Activated T-cell treated with anti-CD3 and anti-CD28 coated beads for 24 hours (primary cell): ENCODE results near the gene OSCP1.
"Not testable (repeated sequence)": the region's sequence is repeated elsewhere in the genome, so short reads cannot be mapped to it uniquely, and the experiment has no call there.

Source experiments
- DNase-seq: peaks from one replicate; pipeline ENCODE4 v3.0.0-alpha.2; 2020; ENCODE audit warnings: low read depth

Gene OSCP1, protein sequence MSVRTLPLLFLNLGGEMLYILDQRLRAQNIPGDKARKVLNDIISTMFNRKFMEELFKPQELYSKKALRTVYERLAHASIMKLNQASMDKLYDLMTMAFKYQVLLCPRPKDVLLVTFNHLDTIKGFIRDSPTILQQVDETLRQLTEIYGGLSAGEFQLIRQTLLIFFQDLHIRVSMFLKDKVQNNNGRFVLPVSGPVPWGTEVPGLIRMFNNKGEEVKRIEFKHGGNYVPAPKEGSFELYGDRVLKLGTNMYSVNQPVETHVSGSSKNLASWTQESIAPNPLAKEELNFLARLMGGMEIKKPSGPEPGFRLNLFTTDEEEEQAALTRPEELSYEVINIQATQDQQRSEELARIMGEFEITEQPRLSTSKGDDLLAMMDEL

DNA sequence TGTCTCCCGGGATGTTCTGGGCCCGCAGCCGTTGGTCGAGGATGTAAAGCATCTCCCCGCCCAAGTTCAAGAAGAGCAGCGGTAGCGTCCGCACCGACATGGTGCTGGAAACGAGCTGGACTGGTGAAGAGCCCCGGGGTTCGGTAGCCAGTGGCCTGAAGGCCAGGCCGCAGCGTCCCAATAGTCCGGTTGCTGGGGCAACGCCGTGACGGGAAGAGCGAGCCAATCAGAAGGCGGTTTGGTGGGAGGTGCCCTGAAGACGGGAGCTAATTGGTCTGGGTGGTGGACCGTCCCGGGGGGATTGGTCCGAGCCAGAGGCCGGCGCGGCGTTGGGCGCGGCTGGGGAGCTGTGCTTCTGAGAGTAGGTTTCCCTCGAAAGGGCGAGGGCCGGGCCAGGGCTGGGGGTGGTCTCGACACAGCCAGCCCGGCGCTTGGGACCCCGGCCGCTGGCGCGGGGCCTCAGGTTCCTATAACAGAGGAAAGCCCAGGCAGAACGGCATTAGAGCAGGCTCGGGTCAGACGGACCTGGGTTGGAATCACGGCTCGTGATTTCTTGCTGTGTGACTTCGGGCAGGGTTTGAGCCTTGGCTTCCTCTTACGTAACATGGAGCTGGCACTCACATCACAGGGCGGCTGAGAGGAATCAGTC is at the start of gene OSCP1:
Gene OSCP1, minus strand, starts transcription at position 182 of the 649 bp plus-strand sequence. Its CDS starts 82 bp downstream, at position 100.
- DNase-seq: peak; percentile 81

DNA sequence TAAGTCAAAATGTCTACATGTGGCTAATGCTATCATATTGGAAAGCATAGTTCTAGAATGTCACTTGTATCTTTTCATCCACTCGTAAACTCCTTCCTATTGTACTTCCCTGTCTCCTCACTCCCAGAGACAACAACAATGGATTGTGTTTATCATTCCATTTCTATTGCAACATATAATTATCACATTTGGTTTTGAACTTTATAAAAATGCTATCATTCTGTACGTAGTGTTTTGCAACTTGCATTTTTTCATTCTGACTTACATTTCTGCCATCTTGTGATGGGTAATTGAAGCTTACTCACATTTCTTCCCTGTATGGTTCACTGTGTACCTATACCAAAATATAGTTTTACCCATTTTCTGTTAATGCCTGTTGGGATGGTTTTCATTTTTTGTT is 47.0 kb upstream of the OSCP1 start:
- no peak for DNase-seq

DNA sequence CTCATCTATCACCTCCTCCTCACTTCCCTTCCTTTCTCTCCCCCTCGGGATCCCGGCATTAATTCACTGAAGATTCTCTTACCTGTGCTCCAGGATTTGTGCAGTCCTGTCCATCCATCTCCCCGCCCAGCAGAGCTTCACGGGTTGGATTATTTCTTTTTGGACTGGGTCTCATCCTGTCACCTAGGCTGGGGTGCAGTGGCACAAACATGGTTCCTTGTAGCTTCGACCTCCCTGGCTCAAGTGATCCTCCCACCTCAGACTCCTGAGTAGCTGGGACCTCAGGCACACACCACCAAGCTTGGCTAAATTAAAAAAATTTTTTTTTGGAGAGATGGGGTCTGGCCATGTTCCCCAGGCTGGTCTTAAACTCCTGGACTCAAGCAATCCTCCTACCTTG is 44.7 kb upstream of the OSCP1 start:
- no peak for DNase-seq

DNA sequence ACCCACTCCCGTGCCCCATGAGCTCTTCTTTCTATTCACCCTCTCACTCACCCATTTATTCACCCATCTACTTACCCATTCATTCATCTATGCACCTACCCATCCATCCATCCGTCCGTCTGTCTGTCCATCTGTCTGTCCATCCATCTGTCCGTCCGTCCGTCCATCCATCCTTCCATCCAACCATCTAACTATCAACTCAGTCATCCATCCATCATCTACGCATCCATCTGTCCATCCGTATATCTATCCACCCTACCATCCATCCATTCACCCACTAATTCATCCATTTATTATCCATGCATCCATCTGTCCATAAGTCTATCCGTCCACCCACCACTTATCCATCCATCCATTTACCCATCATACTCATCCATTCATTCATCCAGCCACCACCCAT is 43.3 kb upstream of the OSCP1 start:
- DNase-seq: no peak

DNA sequence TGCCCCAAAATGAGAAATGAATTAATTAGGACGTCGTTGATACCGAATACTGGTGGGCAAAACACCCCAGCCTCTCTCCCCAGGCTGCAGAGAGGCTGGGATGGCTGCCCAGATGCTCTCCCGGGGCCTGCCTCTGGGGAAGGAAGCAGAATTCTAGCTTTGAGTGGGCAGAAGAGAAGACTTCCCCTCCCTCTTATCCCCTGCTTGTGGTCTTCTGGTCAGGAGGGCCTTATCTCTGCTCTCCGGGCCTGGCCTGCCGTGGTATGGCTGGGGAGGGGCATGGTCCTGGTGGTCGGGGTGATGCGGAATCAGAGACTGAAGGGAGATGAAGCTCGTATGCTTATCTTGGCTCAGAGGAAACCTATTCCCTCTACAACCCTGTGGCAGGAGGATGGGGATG is 42.2 kb upstream of the OSCP1 start:
- DNase-seq: no peak

DNA sequence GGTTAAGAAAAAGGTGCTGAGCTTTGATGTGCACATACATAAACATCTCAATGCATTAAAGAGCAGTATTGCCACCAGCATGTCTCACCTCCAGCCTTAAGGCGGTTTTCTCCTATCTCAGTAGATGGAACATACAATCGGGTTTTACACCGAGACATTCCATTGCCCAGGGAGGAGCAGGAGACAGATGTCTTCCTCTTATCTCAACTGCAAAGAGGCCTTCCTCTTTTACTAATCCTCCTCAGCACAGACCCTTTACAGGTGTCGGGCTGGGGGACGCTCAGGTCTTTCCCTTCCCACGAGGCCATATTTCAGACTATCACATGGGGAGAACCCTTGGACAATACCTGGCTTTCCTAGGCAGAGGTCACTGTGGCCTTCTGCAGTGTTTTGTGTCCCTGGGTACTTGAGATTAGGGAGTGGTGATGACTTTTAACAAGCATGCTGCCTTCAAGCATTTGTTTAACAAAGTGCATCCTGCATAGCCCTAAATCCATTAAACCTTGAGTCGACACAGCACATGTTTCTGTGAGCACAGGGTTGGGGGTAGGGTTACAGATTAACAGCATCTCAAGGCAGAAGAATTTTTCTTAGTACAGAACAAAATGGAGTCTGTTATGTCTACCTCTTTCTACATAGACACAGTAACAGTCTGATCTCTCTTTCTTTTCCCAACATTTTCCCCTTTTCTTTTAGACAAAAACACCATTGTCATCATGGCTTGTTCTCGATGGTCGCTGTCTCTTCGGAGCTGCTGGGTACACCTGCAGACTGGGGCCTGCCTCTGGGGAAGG is 39.2 kb upstream of the OSCP1 start:
- DNase-seq: not testable (repeated sequence)

DNA sequence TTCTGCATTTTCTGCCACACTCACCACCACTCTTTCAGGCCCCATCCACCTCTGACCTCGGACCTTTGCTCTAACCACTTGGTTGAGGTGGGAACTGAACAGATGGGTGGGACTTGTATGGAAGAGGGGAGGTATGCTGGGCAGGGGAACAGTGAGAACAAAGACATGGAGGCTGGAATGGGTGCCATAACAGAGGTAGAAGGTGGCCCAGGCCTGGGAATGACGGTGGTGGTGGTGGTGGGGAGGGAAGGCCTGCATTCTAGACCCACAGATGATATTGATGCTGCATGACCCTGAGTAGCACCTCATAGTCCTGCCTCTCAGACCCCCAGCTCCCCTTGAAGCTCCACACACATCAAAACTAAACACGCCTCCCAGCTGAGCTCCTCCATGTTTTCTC is 37.7 kb upstream of the OSCP1 start:
- no peak for DNase-seq

DNA sequence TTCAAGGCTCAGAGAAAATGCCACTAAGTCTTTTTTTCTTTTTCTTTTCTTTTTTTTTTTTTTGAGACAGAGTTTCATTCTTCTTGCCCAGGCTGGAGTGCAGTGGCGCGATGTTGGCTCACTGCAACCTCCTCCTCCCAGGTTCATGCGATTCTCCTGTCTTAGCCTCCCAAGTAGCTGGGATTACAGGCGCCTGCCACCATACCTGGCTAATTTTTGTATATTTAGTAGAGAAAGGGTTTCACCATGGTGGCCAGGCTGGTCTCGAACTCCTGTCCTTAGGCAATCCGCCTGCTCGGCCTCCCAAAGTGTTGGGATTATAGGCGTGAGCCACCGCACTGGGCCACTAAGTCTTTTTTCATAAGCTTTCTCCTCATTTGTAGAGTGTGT is 37.1 kb upstream of the OSCP1 start:
- not testable (repeated sequence) for DNase-seq

DNA sequence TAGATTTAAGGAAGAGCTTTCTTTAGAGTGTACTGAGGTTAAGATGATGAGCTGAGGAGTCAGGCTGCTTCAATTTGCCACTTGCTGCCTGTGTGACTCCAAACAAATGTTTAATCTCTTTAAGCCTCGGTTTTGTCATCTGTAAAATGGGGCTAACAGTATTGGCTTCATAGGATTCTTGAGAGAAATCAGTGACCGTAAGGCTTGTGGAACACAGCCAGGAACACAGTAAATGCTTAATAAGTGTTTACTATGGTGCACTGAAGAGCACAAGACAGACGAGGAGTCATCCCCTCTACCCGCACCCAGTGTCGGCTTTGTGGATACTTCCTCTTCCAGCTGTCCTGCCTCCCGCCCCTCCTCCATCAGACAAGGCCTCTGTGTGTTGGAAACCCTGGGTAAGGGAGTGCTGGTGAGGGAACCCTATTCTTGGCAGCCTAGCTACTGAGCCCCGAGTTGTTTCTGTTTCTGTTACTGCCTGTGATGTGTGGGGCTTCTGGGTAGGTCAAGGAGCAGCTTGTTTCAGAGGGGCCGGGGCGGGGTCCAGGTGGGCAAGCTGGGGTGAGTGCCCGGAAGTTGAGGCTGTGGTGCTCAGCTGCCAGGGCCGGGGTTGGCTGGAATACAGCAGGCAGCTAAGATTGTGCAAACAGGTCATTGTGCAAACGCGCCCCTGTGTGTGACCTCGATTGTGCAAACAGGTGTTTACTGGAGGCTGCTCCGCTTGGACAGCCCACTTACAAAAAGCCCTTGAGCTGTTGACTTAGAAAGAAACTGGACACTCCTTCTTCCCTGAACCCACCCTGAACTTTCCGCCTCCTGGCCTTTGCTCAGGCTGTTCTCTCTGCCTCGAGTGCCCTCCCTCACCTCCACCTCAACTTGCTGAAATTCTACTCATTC is 36.4 kb upstream of the OSCP1 start:
- no peak for DNase-seq

DNA sequence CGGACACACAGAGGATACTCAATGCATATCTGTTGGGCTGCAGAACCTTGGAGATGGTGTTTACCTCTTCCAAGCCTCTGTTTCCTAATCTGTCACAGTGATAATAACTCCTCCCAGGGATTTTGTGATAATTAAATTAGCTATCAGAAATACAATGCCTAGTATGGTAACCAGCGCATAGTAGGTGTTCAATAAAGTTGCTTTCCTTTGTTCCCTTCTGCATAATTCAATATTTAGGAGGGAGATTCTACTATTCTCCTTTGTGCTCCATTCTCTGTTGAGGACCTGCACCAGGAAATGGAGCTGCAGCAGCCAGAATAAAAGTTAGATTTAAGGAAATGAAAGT is 35.8 kb upstream of the OSCP1 start:
- DNase-seq: no peak

DNA sequence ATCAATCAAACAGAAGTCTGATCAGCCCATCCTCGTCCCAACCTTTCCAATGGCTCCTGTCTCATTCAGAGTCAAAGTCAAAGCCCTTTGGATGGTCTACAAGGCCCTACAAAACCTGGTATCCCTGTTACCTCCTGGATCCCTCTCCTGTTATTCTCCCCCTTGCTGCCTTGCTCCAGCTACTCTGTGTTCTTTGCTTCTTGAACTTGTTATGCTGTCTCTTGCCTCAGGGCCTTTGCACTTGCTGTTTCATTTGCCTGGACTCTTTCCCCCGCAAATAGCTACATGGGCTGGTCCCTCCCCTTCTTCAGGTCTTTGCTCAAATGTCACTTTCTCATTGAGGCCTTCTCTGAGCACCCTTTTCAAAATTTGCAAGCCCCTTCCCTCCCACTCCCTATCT is 33.8 kb upstream of the OSCP1 start:
- DNase-seq: no peak

DNA sequence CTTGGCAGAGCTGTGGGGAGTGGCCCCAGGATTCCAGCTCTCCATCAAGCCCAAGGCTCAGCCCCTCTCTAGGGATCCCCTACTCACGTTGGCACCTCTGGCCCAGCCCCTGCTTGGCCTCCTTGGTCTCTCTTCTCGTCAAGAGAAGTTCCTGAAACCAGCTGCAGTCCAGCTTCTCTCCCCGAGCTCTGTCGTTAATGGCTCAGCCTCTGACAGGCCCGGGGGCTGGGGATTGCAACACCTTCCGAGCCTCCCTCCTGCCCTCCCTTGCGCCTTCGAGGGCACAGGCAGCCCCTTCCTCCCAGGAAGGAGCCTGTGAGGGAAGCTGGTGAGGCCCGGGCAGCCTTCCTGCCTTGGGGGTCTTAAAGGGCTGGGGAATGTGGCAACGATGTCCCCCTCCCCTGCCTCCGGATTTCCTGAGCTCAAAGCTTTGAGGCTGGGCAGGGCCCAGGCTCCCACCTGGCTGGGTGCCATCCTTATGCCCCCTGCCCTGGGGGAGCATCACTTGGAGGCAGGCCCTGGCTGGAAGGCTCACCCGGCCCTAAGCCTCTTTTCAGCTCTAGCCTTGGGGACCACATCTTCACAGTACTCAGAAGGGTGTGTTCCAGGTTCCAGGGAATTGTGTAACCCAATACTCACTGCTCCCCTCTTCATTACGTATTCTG is 32.6 kb upstream of the OSCP1 start, which contains the start of gene CSF3R:
Gene CSF3R, minus strand, starts transcription at position 190 of the 665 bp plus-strand sequence. CDS start 3,417 bp downstream, outside the sequence.
- DNase-seq: no peak

DNA sequence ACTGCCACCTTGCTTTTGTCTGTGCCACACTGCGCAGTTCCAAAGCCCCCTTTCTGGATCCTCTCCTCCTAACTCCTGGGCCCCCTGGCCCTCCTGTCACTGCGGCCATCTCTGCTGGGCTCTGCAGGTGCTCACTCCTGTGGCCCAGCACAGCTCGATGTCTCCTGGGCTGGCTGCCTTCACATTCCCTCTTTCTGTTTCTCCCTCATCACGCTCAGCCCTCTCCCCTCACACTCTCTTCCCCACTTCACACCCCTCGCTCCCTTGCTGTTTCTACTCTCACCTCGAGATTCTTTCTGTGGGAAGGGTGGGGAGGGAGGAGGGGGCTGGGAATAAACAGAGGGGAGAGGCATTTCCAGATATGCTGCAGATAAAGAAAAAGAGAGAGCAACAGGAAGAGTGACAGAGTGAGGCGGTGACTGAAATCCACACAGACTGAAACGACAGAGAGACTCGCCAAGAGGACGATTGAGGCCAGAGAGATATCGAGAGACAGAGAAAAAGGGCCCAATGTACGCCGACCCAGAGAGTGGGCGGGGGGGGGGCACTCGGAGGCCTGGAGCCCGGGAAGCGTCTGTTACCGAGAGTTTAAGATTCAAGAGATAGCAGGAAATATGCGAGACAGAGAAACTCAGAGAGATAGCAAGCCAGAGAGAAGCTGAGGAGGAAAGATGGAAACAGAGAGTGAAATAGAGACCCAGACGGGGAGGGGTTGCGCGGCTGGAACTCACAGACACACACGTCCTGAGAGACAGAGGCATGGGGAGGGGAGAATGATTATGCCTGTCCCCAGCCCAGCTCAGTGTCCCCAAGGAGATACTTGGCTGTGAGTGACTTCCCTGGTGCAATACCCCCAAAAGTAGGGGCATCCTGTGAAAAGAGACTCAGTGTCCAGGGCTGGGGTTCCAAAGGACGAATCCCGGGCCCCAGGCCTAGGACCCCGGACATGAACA is 31.8 kb upstream of the OSCP1 start:
- DNase-seq: no peak

DNA sequence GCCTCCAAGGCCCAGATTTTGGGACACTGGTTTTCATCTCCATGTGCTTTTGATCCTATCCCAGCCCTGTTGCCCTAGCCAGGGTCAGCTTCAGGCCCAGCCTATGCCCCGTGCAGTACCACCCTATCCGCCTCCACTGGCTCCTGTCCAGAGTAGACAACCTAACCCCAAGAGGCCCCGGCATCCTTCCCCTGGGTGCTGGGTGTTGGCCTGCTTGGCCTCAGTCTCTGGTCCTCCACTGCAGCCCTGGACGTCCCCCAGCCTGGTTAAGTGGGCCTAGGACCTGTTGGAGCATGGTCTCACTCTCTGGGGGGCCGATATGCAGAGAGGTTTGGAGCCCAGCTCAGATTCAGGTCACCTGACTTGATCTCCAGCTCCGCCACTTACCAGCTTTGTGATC is 30.8 kb upstream of the OSCP1 start:
- no peak for DNase-seq

DNA sequence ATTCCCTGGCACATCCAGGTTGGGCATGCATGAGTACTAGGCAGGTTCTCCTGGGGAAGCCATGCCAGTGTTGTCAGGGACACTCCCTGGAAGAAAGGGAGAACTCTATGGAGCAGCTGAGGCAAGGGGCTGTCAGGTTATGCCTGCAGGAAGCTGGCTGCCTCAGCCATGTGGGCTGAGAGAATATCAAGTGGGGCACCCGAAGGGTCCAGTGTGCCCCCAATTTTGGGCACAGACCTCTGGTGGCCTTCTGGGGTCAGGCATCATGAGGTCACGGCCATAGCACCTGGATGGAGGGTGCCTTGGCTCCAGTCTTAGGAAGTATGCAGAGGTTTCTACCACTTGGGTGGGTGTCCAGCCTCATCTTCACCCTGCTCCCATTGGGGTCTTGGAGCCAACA is 29.9 kb upstream of the OSCP1 start:
- no peak for DNase-seq

DNA sequence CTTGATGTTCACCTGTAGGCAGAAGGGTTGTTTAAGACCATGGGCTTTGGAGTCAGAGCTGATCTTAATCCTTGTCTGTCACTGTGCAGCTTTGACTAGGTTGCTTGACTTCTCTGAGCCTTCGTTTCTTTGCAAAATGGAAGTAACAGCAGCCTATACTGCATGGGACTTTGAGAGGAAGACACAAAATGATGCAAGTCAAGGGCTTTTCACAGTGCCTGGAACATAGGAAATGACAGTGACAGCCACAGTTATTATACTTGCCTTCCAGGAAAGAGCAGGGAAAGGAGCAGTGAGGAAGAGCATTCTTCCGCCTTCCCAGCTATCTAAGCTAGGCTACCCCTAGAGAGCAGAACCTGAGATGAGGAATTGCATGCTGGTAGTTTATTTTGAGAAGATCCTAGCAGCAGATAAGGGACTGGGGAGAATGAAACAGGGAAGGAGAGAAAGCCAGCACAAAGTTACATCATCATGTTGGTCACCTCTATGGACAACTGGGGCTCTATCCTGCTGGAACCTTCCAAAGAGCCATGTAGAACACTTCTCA is 29.3 kb upstream of the OSCP1 start:
- no peak for DNase-seq

DNA sequence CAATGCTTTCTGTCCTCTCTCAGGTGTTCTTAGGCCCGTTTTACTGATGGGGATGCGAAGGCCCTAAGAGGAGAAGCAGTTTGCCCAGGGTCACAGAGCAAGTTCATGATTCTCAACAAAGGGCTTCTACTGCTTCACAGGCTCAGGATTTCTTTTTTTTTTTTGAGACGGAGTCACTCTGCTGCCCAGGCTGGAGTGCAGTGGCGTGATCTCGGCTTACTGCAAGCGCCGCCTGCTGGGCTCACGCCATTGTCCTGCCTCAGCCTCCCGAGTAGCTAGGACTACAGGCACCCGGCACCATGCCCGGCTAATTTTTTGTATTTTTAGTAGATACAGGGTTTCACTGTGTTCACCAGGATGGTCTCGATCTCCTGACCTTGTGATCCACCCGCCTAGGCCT is 27.4 kb upstream of the OSCP1 start:
- not testable (repeated sequence) for DNase-seq

DNA sequence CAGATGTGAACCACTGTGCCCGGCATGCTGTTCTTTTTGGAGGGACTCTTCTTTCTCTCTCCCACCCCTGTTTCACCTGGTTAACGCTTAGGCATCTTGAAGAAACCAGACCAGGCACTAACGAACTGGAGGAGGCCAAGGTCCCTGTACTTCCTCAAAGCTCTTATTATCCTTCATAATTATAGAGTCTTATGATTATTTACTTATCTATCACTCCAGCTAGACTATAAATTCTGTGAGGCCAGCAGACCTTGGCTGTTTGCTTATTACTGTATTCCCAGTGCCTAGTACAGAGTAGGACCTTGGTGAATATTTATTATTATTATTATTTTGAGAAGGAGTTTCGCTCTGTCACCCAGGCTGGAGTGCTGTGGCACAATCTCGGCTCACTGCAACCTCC is 26.7 kb upstream of the OSCP1 start:
- no peak for DNase-seq

DNA sequence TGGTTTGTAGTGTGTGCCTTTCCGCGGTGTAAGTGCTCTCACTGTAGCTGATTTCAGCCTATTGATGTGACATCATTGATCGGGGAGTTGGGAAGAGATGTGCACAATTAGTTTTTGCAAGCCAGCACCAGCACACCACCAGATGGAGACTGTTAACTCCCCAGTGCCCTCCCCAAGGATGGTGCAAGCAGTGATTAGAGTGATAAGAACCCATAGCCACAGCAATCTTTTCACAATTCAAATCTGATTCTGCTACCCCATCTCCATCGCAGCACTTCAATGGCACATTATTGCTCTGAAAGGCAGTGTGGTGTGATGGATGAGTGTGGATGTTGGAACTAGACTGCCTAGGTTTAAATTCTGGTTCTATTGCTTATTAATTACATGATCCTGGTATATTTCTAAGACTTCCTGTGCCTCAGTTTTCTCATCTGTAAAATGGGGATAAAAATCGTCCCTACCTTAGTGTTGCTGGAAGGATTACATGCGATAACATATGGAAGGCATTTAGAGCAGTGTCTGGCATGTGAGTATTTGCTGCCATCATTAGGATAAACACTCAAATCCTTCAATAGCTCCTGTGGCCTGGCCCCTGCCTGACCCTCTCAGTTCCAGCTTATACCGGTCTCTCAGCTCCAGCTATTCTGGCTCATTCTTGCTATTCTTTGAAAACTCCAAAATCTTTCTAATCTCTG is 25.8 kb upstream of the OSCP1 start:
- DNase-seq: no peak
